Keratinocyte (primary cell): Measurements from ENCODE around the gene NQO2. TPM values are rescaled to one million over a fixed set of nuclear protein-coding genes. Genes with fewer than 3 reads are reported as not detected.

Experiments used
- DNase-seq: peaks from one replicate; pipeline ENCODE4 v3.0.0-alpha.2; 2011; ENCODE audit warnings: low read depth, missing footprints, low spot score
- FAIRE-seq: peaks from 2 replicates; lab custom pipeline; 2011; peaks lifted over from hg19 to GRCh38; lab: Jason Lieb, UNC
- H2AFZ ChIP-seq: 2 replicates; pipeline ENCODE4 v1.6.0; 2012; ENCODE audit warnings: low read length, control low read depth, inconsistent platforms; ENCODE audit not compliant: control insufficient read depth
- H3K27ac ChIP-seq: 2 replicates; pipeline ENCODE4 v1.5.1; 2011; ENCODE audit warnings: low read length; ENCODE audit not compliant: control insufficient read depth, insufficient read depth
- H3K27me3 ChIP-seq: 3 replicates; pipeline ENCODE4 v1.6.0; 2011; ENCODE audit warnings: low read length; ENCODE audit not compliant: control insufficient read depth, insufficient read depth; ENCODE audit errors: extremely low read depth
- H3K36me3 ChIP-seq, 2 experiments: 2 replicates in 1 of 2; 3 replicates in 1 of 2; pipeline ENCODE4 v1.5.1; 2011; ENCODE audit warnings: low read length in 2 of 2, mild to moderate bottlenecking in 1 of 2; ENCODE audit not compliant: control insufficient read depth in 2 of 2, insufficient read depth in 2 of 2; ENCODE audit errors: extremely low read depth in 1 of 2
- H3K4me1 ChIP-seq: 3 replicates; pipeline ENCODE4 v1.5.1; 2011; ENCODE audit warnings: low read length; ENCODE audit not compliant: control insufficient read depth, insufficient read depth; ENCODE audit errors: extremely low read depth
- H3K4me2 ChIP-seq: 3 replicates; pipeline ENCODE4 v1.6.0; 2011; ENCODE audit warnings: low read depth, low read length; ENCODE audit not compliant: control insufficient read depth, insufficient read depth; ENCODE audit errors: extremely low read depth
- H3K4me3 ChIP-seq, 3 experiments: fragments of 200-600 bp in 1 of 3; sonication (generic) in 1 of 3; 2 replicates in 2 of 3; 3 replicates in 1 of 3; pipeline ENCODE4 v1.5.1; 2011 to 2016; ENCODE audit warnings: low read length in 3 of 3, mild to moderate bottlenecking in 3 of 3, control low read depth in 2 of 3, inconsistent platforms in 1 of 3, low read depth in 1 of 3, mixed read lengths in 1 of 3, mixed run types in 1 of 3, moderate library complexity in 1 of 3; ENCODE audit not compliant: control insufficient read depth in 2 of 3, insufficient read depth in 2 of 3; ENCODE audit errors: extremely low read depth in 1 of 3
- H3K79me2 ChIP-seq: 2 replicates; pipeline ENCODE4 v1.6.0; 2012; ENCODE audit warnings: low read length; ENCODE audit not compliant: control insufficient read depth, insufficient read depth
- H3K9ac ChIP-seq: 3 replicates; pipeline ENCODE4 v1.6.0; 2011; ENCODE audit warnings: low read length; ENCODE audit not compliant: control insufficient read depth, insufficient read depth; ENCODE audit errors: extremely low read depth
- H3K9me1 ChIP-seq: 3 replicates; pipeline ENCODE4 v1.6.0; 2011; ENCODE audit warnings: low read length; ENCODE audit not compliant: control insufficient read depth, insufficient read depth; ENCODE audit errors: extremely low read depth
- H3K9me3 ChIP-seq: 2 replicates; pipeline ENCODE4 v1.5.1; 2012; ENCODE audit warnings: low read depth, low read length; ENCODE audit not compliant: control insufficient read depth
- H4K20me1 ChIP-seq: 3 replicates; pipeline ENCODE4 v1.6.0; 2011; ENCODE audit warnings: low read length; ENCODE audit not compliant: control insufficient read depth, insufficient read depth; ENCODE audit errors: extremely low read depth
- CTCF ChIP-seq, 3 experiments: IDR thresholded peaks in 1 of 3; conservative IDR thresholded peaks in 1 of 3; optimal IDR thresholded peaks in 1 of 3; 2 replicates in 2 of 3; 3 replicates in 1 of 3; pipeline versions ENCODE3 to v1.5.1; 2011; ENCODE audit warnings: low read length in 3 of 3, mild to moderate bottlenecking in 3 of 3, moderate library complexity in 2 of 3, control low read depth in 1 of 3, inconsistent platforms in 1 of 3; ENCODE audit not compliant: insufficient read depth in 2 of 3; ENCODE audit errors: extremely low read depth in 1 of 3
- EZH2 ChIP-seq: IDR thresholded peaks from one replicate; pipeline ENCODE4 v1.6.1; 2012; ENCODE audit warnings: inconsistent platforms, mild to moderate bottlenecking, low read length, moderate library complexity
- dilution Hi-C: fragments of 300-500 bp; cut with MboI; formaldehyde crosslinking; loops from one replicate; pipeline ENCODE4 v1.7.0; 2020; ENCODE audit warnings: low sequenced_read_pairs; ENCODE audit not compliant: extremely low pct_ligation_motif_present
- polyA plus RNA-seq, 5 experiments: library from polyadenylated mRNA; depleted of rRNA in 3 of 5; stranded (reverse) in 3 of 5; stranded (forward) in 1 of 5; unstranded in 1 of 5; fragments of >200 nt; gene quantifications; 1 replicate in 1 of 5; 2 replicates in 3 of 5; 3 replicates in 1 of 5; pipeline versions ENCODE4 v1.2.1 to v1.2.3, GENCODE V29; 2011 to 2012; ENCODE audit warnings: missing spikeins in 2 of 5, low read depth in 1 of 5, low replicate concordance in 1 of 5

Gene NQO2
- polyA plus RNA-seq, 1 donor (not counting 4 experiments of a cell fraction or from before 2014, with no cell fraction given): 22.9 TPM

- H4K20me1 ChIP-seq: no peaks in the 10 kb centered on the region
- H3K4me3 ChIP-seq: no peak overlapping the region
- DNase-seq (no peak), FAIRE-seq (no peak)
- H3K9me3 ChIP-seq: no peaks in the 10 kb centered on the region
- peaks cover 13% of the 10 kb centered on the region for H3K4me1 ChIP-seq
- TF ChIP-seq CTCF (optimal IDR thresholded peaks at IDR 0.05 in 1 of 3, IDR thresholded peaks at IDR 0.05 in 1 of 3, conservative IDR thresholded peaks at IDR 0.05 in 1 of 3; ENCODE audit: extremely low read depth in 1 of 3, insufficient read depth in 2 of 3, low read length in 3 of 3) (no peak), EZH2 (no peak)
- H3K9ac ChIP-seq: no peak overlapping the region
- no peak overlapping the region for H2AFZ ChIP-seq
- H3K4me2 ChIP-seq: no peak overlapping the region
- H3K27ac ChIP-seq: no peak overlapping the region
- no peaks in the 10 kb centered on the region for H3K27me3 ChIP-seq
- H3K36me3 ChIP-seq: no peaks in the 10 kb centered on the region
- dilution Hi-C loops: no loop called here
- H3K9me1 ChIP-seq: no peaks in the 10 kb centered on the region
- no peaks in the 10 kb centered on the region for H3K79me2 ChIP-seq
Measured at GRCh38 chr6:2992330-2992979, 7.2 kb upstream of the NQO2 start.

GRCh38 chr6:2993755-2994317 is 5.9 kb upstream of the NQO2 start:
- FAIRE-seq (no peak), DNase-seq (no peak)
- H3K27ac ChIP-seq: no peak overlapping the region
- dilution Hi-C loops: no loop called here
- TF ChIP-seq CTCF (optimal IDR thresholded peaks at IDR 0.05 in 1 of 3, IDR thresholded peaks at IDR 0.05 in 1 of 3, conservative IDR thresholded peaks at IDR 0.05 in 1 of 3; ENCODE audit: extremely low read depth in 1 of 3, insufficient read depth in 2 of 3, low read length in 3 of 3): no peak
- no peak for TF ChIP-seq EZH2
- no peak overlapping the region for H3K9ac ChIP-seq
- no peaks in the 10 kb centered on the region for H4K20me1 ChIP-seq
- peaks cover 10% of the 10 kb centered on the region for H3K4me1 ChIP-seq
- H3K9me3 ChIP-seq: no peaks in the 10 kb centered on the region
- no peaks in the 10 kb centered on the region for H3K36me3 ChIP-seq
- no peak overlapping the region for H3K4me3 ChIP-seq
- H3K27me3 ChIP-seq: no peaks in the 10 kb centered on the region
- H3K4me2 ChIP-seq: no peak overlapping the region
- H2AFZ ChIP-seq: no peak overlapping the region
- no peaks in the 10 kb centered on the region for H3K9me1 ChIP-seq
- no peaks in the 10 kb centered on the region for H3K79me2 ChIP-seq
